AG04449 (cell line): ENCODE measurements around the gene SUFU.

Experiments used
- CTCF ChIA-PET: fragments of 350-600 bp; formaldehyde crosslinking; extraction: SDS; loops from one replicate; lab custom pipeline; 2021; ENCODE audit warnings: antibody characterized with exemption; lab: Yijun Ruan, JAX
- POLR2A ChIA-PET: fragments of 400-600, 350-600 bp; formaldehyde crosslinking; extraction: SDS; loops from one replicate; lab custom pipeline; 2020; ENCODE audit warnings: antibody characterized with exemption, inconsistent platforms; lab: Yijun Ruan, JAX
- DNase-seq: peaks from one replicate; pipeline ENCODE4 v3.0.0-alpha.2; 2010; ENCODE audit warnings: low read depth, low spot score
- H3K4me3 ChIP-seq: 2 replicates; pipeline ENCODE4 v1.5.1; 2011; ENCODE audit warnings: low read depth, mild to moderate bottlenecking, control low read depth, low read length
- TF ChIP-seq, protein P1 (sequence below): IDR thresholded peaks from one replicate; pipeline ENCODE4 v1.5.1; 2011; ENCODE audit warnings: mild to moderate bottlenecking, moderate library complexity, low read length, control low read depth, inconsistent platforms; ENCODE audit not compliant: insufficient read depth; ENCODE audit errors: missing control alignments

The SUFU gene

DNA sequence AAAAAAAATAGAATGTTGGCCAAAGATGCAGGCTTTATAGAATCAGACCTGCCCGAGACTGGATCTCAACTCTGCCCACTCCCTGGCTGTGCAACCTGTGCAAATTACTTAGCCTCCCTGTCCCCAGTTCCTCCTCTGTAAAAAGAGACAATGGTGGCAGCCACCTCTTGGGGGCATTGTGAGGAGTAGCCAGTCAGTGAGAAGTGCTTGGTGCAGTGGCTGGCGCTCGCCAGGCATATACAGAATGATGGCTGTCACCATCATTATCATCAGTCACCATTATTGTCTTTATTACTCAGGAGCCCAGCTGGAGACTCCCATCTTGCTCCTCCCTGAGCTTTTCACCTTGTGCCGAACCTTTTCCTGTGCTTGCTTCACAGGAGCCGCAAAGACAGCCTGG lies 111.1 kb downstream of the SUFU start:
- no peak for DNase-seq
- no peak overlapping the region for H3K4me3 ChIP-seq
- TF ChIP-seq, protein P1, sequence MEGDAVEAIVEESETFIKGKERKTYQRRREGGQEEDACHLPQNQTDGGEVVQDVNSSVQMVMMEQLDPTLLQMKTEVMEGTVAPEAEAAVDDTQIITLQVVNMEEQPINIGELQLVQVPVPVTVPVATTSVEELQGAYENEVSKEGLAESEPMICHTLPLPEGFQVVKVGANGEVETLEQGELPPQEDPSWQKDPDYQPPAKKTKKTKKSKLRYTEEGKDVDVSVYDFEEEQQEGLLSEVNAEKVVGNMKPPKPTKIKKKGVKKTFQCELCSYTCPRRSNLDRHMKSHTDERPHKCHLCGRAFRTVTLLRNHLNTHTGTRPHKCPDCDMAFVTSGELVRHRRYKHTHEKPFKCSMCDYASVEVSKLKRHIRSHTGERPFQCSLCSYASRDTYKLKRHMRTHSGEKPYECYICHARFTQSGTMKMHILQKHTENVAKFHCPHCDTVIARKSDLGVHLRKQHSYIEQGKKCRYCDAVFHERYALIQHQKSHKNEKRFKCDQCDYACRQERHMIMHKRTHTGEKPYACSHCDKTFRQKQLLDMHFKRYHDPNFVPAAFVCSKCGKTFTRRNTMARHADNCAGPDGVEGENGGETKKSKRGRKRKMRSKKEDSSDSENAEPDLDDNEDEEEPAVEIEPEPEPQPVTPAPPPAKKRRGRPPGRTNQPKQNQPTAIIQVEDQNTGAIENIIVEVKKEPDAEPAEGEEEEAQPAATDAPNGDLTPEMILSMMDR, result no peak
- ChIA-PET POLR2A (no interaction called here), CTCF (interaction anchor here (0.7 to 2.1 kb wide), 9 partner anchors 8 to 32 kb away, joined by 3 to 7 read pairs (median 4); no protein-coding TSS in a partner anchor)

DNA sequence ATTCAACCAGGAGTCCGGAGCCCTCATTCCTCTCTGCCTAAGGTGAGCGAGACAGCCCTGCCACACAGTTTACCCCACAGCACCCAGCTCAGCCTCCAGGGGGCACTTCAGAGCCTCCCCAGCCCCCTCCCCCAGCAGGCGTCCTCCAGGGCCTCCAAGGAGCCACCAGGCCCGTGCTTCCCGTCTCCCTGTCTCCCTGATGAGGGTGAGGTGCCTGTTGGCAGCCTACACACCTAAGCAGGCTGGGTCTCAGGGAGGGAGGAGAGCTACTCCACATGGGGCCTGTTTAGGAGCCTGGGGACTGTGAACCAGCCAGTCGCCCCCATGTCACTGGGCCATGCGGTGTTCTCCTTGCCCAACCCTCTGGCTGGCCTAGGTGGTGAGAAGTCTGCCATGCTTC lies 111.6 kb downstream of the SUFU start:
- TF ChIP-seq, protein P1, result peak; percentile 57
- ChIA-PET POLR2A (no interaction called here), CTCF (interaction anchor here (0.7 to 2.1 kb wide), 10 partner anchors 8 to 32 kb away, joined by 3 to 7 read pairs (median 4); no protein-coding TSS in a partner anchor)
- no peak overlapping the region for H3K4me3 ChIP-seq
- DNase-seq, result no peak

DNA sequence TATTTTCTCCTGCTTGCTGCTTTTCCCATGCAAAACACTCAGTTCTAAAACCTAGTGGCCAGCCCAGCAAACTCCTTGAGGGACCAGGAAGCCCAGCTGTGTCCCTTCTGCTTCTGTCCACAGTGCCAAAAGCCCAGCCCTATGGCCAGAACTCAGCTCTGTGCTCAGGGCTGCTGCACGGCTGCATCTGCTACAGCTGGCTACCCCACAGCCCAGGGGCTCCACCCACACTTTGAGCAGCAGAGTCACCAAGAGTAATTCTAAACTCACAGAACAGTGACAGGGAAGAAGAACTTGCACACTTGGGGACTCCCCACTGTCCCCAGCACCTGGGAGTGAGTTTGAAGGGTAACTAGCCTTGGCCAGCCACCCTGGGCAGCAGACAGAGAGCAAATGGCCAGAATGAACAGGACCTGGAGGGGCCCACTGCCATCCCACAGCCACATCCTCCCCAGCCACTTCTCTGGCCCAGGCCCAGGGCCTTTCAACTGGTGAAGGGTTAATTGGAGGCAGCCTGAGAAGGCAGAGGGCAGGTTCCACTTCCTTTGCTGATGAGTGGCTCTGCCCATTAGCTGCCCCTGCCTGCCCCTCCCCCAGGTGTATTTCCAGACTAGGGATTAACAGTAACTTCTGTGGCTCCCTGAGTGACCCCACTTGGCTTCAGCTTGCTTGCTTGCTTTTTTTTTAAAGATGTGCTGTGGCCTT lies 112.4 kb downstream of the SUFU start:
- no peak overlapping the region for H3K4me3 ChIP-seq
- CTCF ChIA-PET, result interaction anchor here (0.9 to 2.1 kb wide), 7 partner anchors 7 to 29 kb away, joined by 3 to 7 read pairs (median 4); no protein-coding TSS in a partner anchor
- no peak for DNase-seq
- TF ChIP-seq, protein P1, result no peak
- POLR2A ChIA-PET, result no interaction called here

DNA sequence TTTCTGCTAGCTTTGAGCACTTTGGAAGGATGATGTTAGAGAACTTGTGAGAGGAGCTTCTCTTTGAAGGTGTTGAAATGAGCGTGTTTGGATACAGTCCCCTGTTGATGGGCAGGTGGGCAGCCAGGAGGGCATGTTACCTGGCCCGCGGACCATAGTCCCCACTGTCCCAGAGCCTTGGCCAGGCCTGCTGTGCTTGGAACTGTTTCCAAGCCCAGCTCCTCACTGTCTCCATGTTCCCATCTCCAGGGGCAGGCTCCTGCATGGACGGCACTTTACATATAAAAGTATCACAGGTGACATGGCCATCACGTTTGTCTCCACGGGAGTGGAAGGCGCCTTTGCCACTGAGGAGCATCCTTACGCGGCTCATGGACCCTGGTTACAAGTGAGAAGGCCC lies 113.3 kb downstream of the SUFU start:
- ChIA-PET CTCF (interaction anchor here (0.9 to 1.5 kb wide), 4 partner anchors 8 to 12 kb away, joined by 3 to 6 read pairs (median 4); no protein-coding TSS in a partner anchor), POLR2A (no interaction called here)

DNA sequence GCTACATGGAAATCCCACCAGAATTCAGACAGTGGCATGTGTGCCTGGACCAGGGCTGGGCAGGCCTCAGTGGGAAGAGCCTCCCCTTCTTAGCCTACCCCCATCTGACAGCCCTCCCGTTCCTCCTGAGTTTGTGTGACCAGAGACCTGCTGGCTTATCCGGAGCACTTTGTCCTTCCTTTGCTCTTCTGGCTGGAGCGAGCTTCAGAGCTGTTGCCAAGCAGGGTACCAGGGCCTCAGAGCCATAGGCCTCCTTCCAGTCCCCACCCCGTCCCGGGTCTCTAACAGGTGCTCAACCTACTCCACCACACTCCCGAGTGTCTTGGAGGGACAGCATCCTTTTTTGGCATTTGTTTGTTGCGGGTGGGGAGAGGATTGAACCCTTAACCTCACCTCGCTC lies 114.0 kb downstream of the SUFU start:
- TF ChIP-seq, protein P1, result no peak
- ChIA-PET CTCF (interaction anchor here (2.2 kb wide), 1 partner anchor 10 kb away, joined by 6 read pairs; no protein-coding TSS in a partner anchor), POLR2A (no interaction called here)
- H3K4me3 ChIP-seq, result no peak overlapping the region
- no peak for DNase-seq

More for the DNA sequence above, 113.3 kb downstream of the SUFU start:
- no peak overlapping the region for H3K4me3 ChIP-seq
- no peak for DNase-seq
- TF ChIP-seq, protein P1, result no peak

DNA sequence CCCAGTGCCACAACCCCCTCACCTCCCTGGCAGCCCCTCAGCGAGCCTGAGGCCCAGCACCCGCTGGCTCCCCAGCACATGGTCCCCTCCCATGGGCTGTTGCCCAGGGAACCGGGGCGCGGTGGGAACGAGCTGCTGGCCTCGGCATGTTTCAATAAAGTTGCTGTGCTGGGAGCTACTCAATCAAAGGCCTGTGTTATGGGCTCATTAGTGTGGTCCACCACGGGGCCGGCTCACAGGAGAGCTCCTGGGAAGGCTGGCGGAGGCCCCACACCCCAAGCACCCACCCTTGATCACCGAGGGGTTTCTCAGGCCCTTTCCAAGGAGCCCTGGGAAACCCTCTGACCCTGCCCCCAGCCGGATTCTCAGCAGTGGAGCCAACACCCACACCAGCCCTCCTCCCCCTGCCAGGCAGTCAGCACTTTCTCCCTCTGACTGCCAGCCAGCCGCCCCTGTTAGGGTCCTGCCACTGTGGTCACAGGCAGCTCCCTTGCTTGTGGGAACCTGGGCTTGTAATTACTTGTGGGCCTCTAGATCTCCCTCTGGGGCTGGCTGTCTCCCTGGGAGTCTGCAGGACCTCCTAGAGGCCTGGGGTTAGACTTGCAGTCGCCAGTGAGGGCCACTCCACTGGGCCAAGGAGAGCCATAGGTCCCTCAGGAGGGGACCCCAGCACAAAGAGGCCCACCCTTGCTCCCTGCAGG lies 115.7 kb downstream of the SUFU start:
- ChIA-PET CTCF (interaction anchor here (1.2 to 2.2 kb wide), 4 partner anchors 9 to 45 kb away, joined by 3 to 6 read pairs (median 4); no protein-coding TSS in a partner anchor), POLR2A (interaction anchor here (0.6 to 1.2 kb wide), 2 partner anchors 10 to 25 kb away, joined by 3 to 5 read pairs; no protein-coding TSS in a partner anchor)
- DNase-seq, result no peak
- TF ChIP-seq, protein P1, result no peak
- no peak overlapping the region for H3K4me3 ChIP-seq
